Measurements from ENCODE around the gene MAP3K9.

Gene MAP3K9

DNA sequence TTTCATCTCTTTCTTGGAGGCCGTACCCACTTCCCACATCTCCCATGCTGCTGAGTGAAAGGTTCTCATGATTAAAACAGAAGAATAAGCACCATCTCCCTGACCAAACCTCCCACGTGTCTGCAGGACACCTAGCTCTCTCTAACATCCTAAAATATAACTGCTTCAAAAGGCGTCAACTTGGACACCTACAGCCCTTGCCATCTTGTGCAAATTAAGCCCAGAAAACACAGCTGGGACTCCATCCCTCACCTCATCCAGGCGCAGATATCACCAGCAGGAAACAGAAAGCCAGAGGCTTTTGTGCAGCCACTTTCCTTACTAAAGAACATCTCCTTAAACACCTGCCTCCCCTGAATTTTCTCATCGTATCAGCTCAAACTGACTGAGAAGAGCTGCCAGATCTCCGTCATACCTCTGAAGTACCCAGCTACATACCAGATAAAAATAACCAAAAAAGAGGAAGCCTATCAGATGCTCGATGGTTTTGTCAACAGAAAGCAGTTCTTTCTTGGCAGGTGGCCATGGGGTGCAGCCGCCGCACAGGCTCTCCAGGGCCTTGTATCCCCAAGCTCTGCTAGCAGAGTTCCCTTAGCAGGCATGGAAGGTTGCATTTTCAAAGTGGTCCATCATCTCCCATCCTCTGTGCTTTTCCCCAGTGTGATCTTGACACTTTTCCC, 28.8 kb downstream of the MAP3K9 start:
- DNase-seq = no peak

DNA sequence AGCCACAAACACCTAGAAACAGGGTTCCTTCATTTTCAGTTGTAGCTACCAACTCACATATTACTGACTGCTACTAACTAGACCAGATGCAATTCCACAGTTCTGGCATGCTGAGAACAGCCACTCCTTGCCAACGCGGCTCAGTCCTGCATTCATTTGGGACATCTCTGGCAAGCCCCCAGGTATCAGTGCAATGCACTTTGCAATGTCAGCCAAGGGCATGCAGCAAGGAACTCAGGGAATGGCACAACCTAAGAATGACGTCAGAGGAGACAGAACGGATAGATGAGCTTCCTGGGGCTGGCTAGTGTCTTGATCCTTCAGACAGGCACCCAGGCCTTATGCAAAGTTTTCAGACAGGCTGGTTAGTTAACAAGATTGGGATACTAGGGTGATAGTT, 29.6 kb downstream of the MAP3K9 start:
- no peak for DNase-seq

DNA sequence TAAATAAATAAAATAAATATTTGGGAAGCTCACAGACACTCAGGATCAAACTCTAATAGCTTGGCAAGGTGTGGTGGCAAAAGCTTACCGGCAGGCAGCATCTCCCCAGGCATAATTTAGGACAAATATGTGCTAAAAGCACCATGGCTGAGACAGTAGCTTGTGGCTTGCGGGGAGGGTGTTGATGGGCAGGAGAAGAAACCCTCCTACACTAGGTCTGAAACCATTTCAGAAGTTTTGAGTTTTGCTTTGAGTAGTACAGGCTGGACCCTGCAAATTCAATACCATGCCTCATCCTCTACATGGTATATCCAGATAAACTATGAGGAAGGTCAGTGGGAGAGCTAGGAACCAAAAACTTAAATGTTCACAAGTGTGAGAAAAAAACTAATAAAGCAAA, 33.1 kb downstream of the MAP3K9 start:
- DNase-seq = no peak

DNA sequence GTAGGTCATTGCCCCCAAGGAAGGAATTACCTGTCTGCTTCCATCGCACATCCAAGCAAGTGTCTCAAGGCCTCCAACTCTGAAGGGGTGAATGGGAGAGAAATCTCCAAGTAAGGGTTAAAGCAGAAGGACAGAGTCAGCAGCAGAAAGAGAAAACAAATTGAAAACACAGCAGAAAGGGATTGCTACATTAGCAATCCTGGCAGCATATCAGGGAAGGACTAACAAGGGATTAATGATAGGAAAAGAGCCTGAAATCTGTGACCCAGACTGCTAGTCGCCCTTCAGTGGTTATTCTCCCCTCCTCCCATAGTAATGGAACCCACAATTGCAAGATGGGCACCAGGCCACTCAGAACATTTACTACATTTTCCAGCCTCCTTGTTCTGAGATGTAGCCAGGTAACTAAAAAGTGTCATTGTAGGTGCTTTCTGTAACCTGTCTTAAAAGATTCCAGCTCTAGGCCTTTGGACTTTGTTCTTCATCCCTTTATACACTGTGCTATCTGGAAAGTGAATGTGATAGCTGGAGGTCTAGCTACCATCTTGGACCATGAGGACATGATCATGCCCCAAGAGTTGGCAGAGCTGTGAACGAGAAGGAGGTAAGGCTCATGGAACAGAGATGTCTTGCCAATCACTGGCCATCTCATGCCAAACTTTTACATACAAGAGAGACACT, 36.0 kb downstream of the MAP3K9 start:
- no peak for DNase-seq

DNA sequence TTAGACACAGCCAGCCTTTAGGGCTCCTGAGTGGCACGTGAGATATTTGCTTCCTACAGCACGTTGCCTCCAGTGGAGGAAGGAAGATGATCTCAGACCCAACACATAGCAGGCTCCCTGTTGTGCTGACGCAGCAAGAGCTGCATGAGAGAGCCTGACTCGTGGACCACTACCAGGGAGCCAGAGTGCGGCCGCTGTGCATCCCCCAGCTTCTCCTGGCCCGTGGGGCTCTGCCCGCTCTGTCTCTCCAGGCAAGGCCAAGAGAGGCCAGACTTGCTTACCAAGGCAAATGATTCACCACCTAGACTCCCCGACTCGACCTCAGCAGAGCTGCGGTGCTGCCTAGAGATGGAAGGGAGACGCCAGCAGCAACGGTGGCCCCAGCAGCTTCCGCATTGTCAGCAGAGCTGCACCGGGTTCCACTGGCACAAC, 37.5 kb downstream of the MAP3K9 start:
- DNase-seq = no peak

DNA sequence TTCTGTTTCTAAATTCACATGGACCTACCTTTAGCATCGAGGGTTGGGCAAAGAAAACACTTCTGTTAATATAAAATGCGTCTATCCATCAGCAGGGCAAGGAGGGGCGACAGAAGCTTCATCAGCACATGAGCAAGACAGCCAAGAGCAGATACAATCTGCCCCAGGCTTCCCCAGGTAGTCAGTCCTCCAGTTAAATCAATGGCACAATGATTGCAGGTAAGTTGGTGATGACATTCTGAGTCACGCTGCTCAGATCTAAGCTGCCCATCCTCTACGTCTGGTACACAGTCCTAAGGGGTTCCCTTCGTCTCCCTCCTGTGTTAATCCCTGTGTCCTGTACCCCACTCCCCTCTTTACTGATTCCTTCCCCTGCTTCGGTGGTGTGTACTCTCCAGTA, 38.8 kb downstream of the MAP3K9 start:
- DNase-seq = no peak

DNA sequence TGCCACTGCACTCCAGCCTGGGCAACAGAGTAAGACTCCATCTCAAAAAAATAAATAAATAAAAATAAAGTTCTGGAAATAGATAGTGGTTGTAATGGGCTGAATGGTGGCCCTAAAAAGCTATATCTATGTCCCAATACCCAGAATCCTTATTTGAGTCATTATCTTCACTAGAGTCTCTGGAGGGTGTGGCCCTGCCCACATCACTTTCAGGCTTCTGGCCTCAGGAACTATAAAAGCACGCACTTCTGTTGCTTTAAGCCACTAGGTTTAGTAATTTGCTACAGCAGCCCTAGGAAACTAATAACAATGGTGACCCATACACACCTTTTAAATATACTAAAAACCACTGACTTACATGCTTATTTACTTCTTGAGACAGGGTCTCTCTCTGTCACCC, 49.9 kb downstream of the MAP3K9 start:
- no peak for DNase-seq

DNA sequence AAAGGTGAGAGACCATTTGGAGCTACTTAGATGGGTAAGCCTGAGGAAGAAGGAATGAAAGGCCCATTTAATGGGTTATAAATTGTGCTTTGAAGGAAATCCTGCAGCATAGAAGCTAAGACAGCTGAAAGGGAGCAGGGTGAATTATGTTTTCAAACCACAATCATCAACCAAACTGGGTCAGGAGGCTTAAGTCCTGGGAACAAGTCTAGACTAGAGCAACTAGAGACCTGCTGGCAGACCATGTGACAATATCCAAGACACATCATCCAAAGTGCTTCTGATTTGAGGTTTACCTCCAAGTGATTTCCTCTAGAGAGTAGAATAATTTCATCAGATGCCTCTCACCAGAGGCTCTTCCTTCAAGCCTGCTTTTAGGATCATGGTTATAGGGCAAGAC, 53.7 kb downstream of the MAP3K9 start:
- no peak for DNase-seq

DNA sequence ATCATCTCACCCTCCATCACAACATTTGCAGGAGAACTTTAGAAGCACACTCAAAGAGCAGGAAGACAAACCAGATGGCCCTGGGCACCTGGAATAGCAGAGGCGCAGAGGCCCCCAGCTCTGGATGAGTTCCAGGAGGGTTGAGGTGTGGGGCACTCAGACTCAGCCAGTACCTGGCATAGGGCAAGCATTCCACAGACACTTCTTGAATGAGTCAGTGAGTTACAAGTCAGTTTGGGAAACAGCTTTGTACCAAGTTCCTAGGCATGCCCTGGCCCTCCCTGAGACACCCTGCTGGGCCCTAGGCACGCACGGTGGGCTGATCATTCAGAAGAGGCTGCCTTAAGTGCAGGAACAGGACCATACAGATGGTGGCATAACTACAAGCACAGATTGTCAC, 54.3 kb downstream of the MAP3K9 start:
- DNase-seq = no peak

DNA sequence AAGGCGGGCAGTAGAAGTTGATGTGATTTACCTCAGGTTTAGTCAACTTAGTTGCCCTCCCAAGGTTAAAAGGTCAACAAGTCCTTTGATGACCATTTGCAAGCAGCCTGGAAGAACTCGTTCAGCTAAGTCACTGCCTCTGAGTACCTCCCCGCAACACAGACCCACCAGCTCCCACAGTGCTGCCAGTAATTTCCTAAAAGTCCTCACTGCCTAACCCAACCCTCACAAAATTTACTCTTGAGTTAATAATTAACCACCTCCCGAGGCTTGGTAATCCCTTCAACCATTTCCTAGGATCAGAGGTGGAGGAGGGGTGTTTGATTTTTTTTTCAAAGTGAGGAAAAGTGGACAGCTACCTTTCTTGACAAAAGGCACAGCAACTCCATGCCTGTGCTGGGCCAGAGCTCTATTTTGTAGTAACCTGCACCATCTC, 55.8 kb downstream of the MAP3K9 start:
- DNase-seq = no peak

DNA sequence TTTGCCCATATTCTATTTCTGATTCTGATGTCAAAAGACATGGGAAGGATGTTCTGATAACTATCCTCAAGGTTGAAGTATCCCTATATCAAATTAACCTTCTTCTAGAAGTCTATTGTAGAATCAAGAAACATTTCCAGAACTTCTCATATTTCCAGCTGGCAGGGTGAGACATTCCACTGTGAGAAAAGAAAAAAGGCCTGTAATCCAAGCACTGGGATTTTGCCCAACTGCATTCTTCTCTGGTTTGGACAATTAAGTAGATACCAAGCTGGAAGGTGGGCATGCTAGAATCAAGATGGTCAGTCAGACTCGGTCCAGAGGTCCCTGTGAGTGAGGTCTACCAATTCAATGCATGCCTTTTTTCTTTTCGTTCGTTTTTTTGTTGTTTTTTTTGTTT, 60.9 kb downstream of the MAP3K9 start:
- DNase-seq = no peak

DNA sequence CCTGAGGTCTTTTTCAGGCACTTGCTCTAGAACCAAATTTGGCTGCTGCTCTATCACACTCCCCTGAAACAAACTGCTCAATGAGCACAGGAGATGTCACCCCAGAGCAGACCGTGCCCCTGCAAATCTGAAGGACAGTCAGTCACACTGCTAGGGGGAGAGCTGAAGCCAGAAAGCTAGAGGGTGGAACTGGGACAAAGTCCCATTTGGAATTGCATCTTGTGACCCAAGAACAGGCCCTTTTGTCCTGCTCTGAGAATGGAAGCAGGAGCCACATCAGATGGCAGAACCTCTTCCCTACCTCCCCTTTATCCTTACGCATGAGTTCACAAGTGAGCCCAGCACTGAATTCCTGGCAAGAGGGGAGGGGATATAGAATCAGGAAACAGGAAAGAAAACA, 64.7 kb downstream of the MAP3K9 start:
- no peak for DNase-seq

DNA sequence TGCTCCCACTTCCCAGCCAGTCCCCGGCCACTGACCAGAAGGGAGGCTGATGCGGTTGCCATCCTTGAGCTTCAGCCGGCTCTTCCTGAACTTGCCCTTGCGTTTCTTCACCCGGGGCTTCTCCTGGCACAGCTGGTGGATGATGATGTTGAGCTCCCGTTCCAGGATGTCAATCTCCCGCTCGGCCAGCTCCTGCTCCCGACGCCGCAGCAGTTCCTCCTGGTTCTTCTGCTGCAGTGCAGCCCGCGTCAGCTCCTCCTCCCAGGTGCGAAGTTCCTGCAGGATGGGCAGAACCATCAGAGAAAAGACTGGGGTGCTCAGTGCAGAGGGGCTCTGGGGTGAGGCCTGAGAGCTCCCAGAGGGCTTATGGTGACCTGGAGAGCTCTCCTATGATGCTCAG, 67.0 kb downstream of the MAP3K9 start:
- no peak for DNase-seq

DNA sequence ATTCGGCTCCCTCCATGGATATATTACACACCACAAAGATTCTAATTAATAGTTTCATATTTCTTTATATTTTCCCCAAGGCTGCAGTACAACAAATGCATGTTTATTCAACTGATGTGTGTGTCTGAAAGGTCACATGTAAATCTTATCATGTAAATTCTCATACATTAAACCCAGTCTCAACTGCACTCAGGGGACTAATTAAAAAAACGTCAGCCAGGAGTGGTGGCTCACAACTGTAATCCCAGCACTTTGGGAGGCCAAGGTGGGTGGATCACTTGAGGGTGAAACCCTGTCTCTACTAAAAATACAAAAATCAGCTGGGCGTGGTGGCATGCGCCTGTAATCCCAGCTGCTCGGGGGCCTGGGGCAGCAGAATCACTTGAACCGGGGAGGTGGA, 67.8 kb downstream of the MAP3K9 start:
- no peak for DNase-seq

DNA sequence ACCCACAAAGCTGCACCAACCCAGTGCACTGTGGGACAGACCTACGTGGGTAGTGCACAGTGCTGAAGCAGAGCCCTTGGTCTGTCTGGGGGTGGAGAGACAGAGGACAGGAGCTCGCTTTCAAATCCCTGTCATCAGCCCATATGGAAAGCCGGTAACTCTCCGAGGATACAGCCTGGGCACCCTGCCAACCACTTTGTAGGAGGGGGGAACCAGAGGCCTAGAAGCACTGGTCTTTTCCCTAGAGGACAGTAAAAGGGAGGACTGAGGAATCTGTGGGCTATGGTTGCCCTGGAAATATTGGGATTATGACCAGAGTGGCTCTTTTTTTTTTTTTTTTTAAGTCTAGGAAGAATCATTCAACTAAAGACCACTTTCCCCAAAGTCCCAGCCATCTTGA, 74.3 kb downstream of the MAP3K9 start:
- DNase-seq = no peak

DNA sequence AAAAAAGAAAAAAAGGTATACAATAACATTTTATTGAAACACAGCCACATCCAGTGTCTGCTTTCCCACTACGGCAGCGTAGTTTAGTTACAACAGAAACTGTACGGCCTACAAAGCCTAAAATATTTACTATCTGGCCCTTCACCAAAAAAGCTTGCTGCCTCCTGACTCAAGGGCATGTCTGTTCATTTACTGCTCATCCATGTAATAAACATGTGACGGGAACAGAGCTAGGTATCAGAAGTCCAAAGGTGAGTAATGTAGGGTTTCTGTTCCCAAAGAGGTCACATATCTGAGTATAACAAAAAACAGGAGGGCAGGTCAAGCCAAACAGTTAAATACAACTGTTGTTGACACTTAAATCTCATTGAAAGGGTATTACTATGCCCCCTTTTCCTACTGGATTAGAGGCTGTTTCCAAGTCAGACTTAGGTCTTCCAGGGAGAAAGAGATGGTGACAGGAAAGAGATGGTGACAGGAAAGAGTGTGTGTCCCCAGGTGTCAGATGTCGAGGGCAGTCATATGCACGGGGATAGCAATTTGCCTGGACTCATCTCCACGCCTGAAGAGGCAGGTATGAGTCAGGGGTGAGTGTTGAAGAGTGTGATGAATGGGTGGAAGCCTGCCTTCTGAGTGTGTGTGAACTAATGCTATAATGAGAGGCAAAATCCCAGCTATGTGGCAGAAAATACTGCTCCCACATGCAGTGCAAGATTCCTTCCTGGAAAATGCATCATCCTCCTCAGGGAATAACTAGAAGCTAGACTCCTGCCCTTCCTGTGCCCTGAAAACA, 77.7 kb downstream of the MAP3K9 start:
- DNase-seq = no peak

DNA sequence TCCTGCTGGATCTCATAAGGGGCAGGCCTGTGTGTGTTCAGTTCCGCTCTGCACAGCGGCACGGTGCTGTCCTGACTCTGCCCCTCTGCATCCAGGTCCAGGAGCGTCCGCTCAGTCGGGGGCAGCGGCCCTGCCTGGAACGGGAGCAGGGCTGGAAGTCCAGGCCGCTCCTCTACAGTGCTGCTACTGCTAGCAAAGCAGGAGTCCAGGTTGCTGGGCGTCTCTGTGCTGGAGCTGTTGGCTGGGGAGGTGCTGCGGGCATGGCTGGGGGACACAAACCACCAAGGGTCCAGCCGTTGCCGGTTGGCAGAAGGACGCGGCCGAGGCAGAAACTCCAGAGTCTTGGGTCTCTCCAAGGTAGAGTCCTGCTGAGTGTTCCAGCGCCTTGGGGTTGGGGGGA, 78.9 kb downstream of the MAP3K9 start:
- DNase-seq = no peak

DNA sequence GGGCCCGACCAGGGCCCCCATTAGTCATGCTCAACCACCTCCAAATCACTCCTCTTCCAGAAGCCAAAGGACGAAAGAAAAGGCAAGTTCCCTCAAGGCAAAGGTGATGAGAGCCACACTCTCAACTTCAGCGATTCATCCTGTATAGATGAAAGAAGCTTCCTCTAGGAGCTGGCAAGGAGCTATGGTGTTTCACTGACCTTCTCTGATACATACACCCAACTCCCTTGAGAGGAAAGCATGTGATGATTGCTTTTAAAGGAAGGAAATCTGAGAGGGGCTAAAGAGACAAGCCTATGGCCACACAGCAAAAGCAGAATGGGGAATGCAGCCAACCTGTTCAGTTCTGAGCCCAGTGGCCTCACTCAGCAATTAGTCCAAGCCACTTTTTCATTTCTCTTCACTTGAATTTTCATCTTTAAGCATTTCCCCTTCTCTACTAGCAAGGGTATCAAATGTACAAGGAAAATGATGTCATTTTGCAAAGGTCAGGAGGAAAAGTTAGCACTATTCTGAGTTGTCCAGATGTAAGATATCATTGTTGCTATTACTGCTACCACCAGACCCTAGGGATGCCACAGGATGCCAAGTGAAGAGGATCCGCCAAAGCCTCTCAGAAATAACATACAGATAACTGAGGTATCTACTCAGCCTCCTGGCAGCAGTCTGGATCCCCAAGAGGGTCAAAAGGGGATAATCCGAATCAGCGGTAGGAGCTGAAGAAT, 82.5 kb downstream of the MAP3K9 start:
- no peak for DNase-seq

DNA sequence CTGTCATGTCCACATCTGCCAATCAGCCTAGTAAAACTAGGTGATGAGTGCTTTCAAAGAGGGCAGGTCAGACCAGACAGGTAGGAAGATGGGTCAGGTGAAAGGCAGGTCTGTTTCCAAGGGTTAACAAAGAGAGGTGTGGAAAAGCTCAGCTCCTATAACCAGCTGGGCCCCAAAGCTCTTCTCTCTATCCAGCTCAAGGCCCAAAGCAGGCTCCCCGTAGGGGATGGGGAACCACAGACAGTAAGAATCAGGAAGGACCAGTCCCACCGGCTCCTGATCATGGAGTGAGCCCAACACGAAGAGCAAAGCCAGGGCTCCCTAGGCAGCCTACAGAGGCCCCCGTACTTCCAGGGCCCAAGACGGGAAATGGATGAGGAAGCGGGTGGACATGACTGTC, 84.4 kb downstream of the MAP3K9 start:
- DNase-seq = no peak

DNA sequence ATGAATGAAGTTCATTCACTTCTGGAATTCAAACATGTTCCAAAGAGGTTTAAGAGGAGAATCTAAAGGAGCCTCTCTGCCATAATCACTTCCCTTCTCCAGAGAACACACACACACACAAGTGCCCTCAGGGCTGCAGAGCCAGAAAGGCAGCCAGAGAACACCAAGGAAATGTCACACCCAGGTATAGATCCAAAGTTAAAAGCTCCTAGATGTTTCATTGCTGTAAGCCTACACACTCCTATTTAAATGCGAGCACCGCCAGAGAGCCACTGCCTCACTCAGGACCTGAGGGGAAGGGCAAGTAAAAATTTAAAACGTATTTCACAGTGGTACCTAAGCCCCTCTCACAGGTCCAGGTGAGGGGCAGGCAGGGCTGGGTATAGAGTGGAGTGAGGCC, 85.2 kb downstream of the MAP3K9 start:
- no peak for DNase-seq

DNA sequence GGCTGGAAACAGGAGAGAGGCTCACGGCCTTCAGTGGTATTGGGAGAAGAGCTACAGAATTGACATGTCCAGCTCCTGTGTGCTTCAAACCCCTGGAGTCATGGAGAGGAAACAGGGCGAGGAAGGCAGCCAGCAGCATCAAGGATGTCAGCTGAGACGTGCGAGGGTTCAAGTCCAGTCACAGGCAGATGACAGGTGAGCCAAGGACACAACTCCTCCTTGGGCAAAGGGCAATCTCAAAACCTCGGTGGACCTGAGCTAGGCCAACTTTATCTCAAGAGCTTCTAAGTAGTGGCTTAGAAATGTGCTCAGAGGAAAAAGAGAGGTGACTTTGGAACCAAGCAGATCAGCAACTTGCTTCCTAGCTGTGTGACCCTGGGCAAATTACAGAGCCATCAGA, 86.0 kb downstream of the MAP3K9 start:
- no peak for DNase-seq

DNA sequence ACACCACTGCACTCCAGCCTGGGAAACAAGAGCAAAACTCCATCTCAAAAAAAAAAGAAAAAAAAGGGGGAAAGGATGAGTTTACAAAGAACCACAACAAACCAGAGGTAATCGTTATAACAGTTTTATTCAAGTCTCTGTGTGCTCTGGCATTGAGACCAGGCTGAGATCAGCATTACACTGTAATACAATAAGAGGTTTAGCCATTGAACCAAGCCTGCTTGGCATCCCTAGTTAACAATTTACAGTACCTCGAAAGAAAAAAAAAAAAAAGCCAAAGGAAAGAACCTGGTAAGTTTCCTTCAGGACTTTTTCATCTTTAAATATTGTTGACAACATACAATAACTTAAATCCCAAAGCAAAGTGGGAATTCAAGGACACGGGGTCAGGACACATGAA, 86.9 kb downstream of the MAP3K9 start:
- no peak for DNase-seq

DNA sequence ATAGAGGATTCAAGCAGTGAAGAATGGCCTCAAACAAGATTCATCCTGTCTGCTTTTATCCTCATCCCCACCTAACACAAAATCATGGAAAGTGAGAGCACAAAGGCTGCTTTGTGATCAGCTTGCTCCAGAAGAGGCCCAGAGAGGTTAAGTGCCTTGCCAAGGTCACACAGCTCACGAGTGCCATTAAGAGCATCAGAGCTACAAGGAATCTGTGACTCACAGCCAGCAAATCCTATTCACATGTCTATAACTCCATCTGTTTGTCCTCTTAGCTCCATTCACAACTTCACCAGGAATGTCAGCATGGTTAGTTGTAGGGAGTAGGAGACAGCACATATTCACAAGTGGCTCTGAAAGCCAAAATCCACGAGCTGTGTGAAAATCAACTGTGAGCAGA, 87.8 kb downstream of the MAP3K9 start:
- no peak for DNase-seq
